CD14-positive monocyte (primary cell): ENCODE data around the gene DLEU7. TPM values are rescaled to one million over a fixed set of nuclear protein-coding genes. Genes with fewer than 3 reads are reported as not detected.

ENCODE experiments used
- DNase-seq, 3 donors: peaks; one replicate each; pipeline ENCODE4 v3.0.0-alpha.2; 2011 to 2022
- H2AFZ ChIP-seq: 2 replicates; pipeline ENCODE4 v1.6.0; 2012; ENCODE audit warnings: mild to moderate bottlenecking, low read depth, low read length, inconsistent platforms; ENCODE audit not compliant: insufficient read depth, poor library complexity, severe bottlenecking
- H3K27ac ChIP-seq, 2 donors: 1 replicate in 1 of 2; 2 replicates in 1 of 2; pipeline ENCODE4 v1.5.1; 2012 to 2013; ENCODE audit warnings: low read length in 2 of 2, control low read depth in 1 of 2, inconsistent platforms in 1 of 2, low read depth in 1 of 2, mild to moderate bottlenecking in 1 of 2
- H3K27me3 ChIP-seq, 2 donors: one replicate each; pipeline versions ENCODE4 v1.6.0 to v1.6.1; 2011 to 2013; ENCODE audit warnings: low read length in 2 of 2; ENCODE audit not compliant: control insufficient read depth in 2 of 2, insufficient read depth in 2 of 2
- H3K36me3 ChIP-seq, 2 donors: replicated peaks in 1 of 2; 1 replicate in 1 of 2; 2 replicates in 1 of 2; pipeline versions ENCODE4 v1.5.1 to v1.6.1; 2012 to 2013; ENCODE audit warnings: low read length in 2 of 2, control low read depth in 1 of 2, inconsistent platforms in 1 of 2, mild to moderate bottlenecking in 1 of 2; ENCODE audit not compliant: insufficient read depth in 2 of 2, control insufficient read depth in 1 of 2
- H3K4me1 ChIP-seq, 2 donors: 1 replicate in 1 of 2; 2 replicates in 1 of 2; pipeline versions ENCODE4 v1.5.1 to v1.6.1; 2012 to 2013; ENCODE audit warnings: low read length in 2 of 2, control low read depth in 1 of 2, inconsistent platforms in 1 of 2, mild to moderate bottlenecking in 1 of 2, moderate library complexity in 1 of 2; ENCODE audit not compliant: insufficient read depth in 2 of 2, control insufficient read depth in 1 of 2
- H3K4me2 ChIP-seq: replicated peaks from 2 replicates; pipeline ENCODE3; 2012; ENCODE audit warnings: low read length, moderate library complexity, mild to moderate bottlenecking; ENCODE audit not compliant: poor library complexity, severe bottlenecking; ENCODE audit errors: extremely low read depth
- H3K4me3 ChIP-seq, 3 experiments: fragments of 200-600 bp in 1 of 3; sonication (generic) in 1 of 3; replicated peaks in 1 of 3; 1 replicate in 2 of 3; 2 replicates in 1 of 3; pipeline ENCODE4 v1.5.1; 2011 to 2013; ENCODE audit warnings: low read length in 3 of 3, mild to moderate bottlenecking in 3 of 3, control low read depth in 2 of 3, low read depth in 2 of 3, inconsistent platforms in 1 of 3, moderate library complexity in 1 of 3
- H3K79me2 ChIP-seq: 2 replicates; pipeline ENCODE4 v1.6.0; 2012; ENCODE audit warnings: mild to moderate bottlenecking, control low read depth, inconsistent platforms, low read length, moderate library complexity; ENCODE audit not compliant: insufficient read depth
- H3K9ac ChIP-seq: 2 replicates; pipeline ENCODE4 v1.6.0; 2017; ENCODE audit warnings: low read length, mild to moderate bottlenecking; ENCODE audit not compliant: insufficient read depth, poor library complexity, severe bottlenecking
- H3K9me3 ChIP-seq, 2 donors: replicated peaks in 1 of 2; 1 replicate in 1 of 2; 2 replicates in 1 of 2; pipeline versions ENCODE4 v1.5.1 to v1.6.1; 2012 to 2013; ENCODE audit warnings: low read length in 2 of 2, control low read depth in 1 of 2; ENCODE audit not compliant: control insufficient read depth in 1 of 2, insufficient read depth in 1 of 2
- H4K20me1 ChIP-seq: 2 replicates; pipeline ENCODE4 v1.6.0; 2012; ENCODE audit warnings: mild to moderate bottlenecking, low read length, control low read depth, moderate library complexity; ENCODE audit not compliant: insufficient read depth
- H3K27ac Mint-ChIP-seq, 7 donors: one replicate each; pipeline ENCODE4 v1.8.0; 2020; ENCODE audit warnings: mild to moderate bottlenecking in 7 of 7, mixed read lengths in 7 of 7, moderate library complexity in 6 of 7, inconsistent platforms in 2 of 7
- H3K27me3 Mint-ChIP-seq, 3 donors: one replicate each; pipeline ENCODE4 v1.8.0; 2021 to 2022; ENCODE audit warnings: low read depth in 3 of 3, mild to moderate bottlenecking in 3 of 3, mixed read lengths in 3 of 3, moderate library complexity in 3 of 3, inconsistent platforms in 1 of 3
- H3K36me3 Mint-ChIP-seq, 2 donors: one replicate each; pipeline ENCODE4 v1.8.0; 2020; ENCODE audit warnings: mixed read lengths in 2 of 2, inconsistent platforms in 1 of 2, mild to moderate bottlenecking in 1 of 2
- H3K4me1 Mint-ChIP-seq: one replicate; pipeline ENCODE4 v1.8.0; 2020; ENCODE audit warnings: mild to moderate bottlenecking, mixed read lengths
- H3K4me3 Mint-ChIP-seq, 2 donors: one replicate each; pipeline ENCODE4 v1.8.0; 2020; ENCODE audit warnings: mild to moderate bottlenecking in 2 of 2, mixed read lengths in 2 of 2, moderate library complexity in 1 of 2
- H3K9me3 Mint-ChIP-seq, 7 donors: one replicate each; pipeline ENCODE4 v1.8.0; 2020 to 2022; ENCODE audit warnings: mixed read lengths in 7 of 7, mild to moderate bottlenecking in 6 of 7, moderate library complexity in 6 of 7, inconsistent platforms in 2 of 7
- CTCF ChIP-seq: fragments of 200-600 bp; IDR thresholded peaks from one replicate; pipeline ENCODE4 v1.8.0; 2022; ENCODE audit warnings: antibody characterized with exemption, mild to moderate bottlenecking
- WGBS: methylation state at CpG from one replicate; pipeline ENCODE4 v1.1.5; 2013; ENCODE audit warnings: missing lambda C conversion rate; ENCODE audit not compliant: insufficient coverage; 5-methylcytosine and 5-hydroxymethylcytosine counted together
- intact Hi-C, 2 donors: fragments of 100-400 bp; cut with micrococcal nuclease; formaldehyde crosslinking; loops; one replicate each; pipeline versions ENCODE4 v1.15.0 to v1.15.1; 2023
- polyA plus RNA-seq, 3 donors: library from polyadenylated mRNA; depleted of rRNA in 1 of 3; unstranded in 2 of 3; stranded (reverse) in 1 of 3; fragments of 300-500 nt in 2 of 3; fragments of >200 nt in 1 of 3; fragmentation: Illumina TruSeq in 2 of 3; gene quantifications; 1 replicate in 2 of 3; 2 replicates in 1 of 3; pipeline ENCODE4 v1.2.3, GENCODE V29; 2012 to 2021

Gene DLEU7
- polyA plus RNA-seq, 3 donors: 1.4 to 16.1 (median 13.0) TPM

GRCh38 chr13:50831512-50831911 is 12.0 kb downstream of the DLEU7 start:
- Mint-ChIP-seq H3K4me3 (no peak overlapping the region), H3K9me3 (peaks cover 6 to 19% (median 13%) of the 10 kb centered on the region in 7 donors), H3K36me3 (peaks cover 8 to 15% of the 10 kb centered on the region in 2 donors), H3K4me1 (peaks cover 30% of the 10 kb centered on the region), H3K27ac (no peak overlapping the region), H3K27me3 (peaks cover 0 to 4% (median 2%) of the 10 kb centered on the region in 3 donors)
- intact Hi-C loops: no loop called here
- H3K27ac ChIP-seq: no peak overlapping the region
- no peak overlapping the region for H2AFZ ChIP-seq
- no peak overlapping the region for H3K9ac ChIP-seq
- no peak for DNase-seq
- H3K27me3 ChIP-seq: no peaks in the 10 kb centered on the region
- no peak overlapping the region for H3K4me2 ChIP-seq
- no peak overlapping the region for H3K4me3 ChIP-seq
- no peaks in the 10 kb centered on the region for H4K20me1 ChIP-seq
- H3K9me3 ChIP-seq: no peaks in the 10 kb centered on the region
- H3K4me1 ChIP-seq: peaks cover 22 to 32% of the 10 kb centered on the region in 2 donors
- no peak for TF ChIP-seq CTCF
- no peaks in the 10 kb centered on the region for H3K36me3 ChIP-seq
- H3K79me2 ChIP-seq: no peaks in the 10 kb centered on the region
- WGBS: 92% methylated on average over 2 of the region's 4 CpGs

- intact Hi-C loops: no loop called here
- Mint-ChIP-seq H3K27me3 (peaks cover 0 to 4% (median 0%) of the 10 kb centered on the region in 3 donors), H3K9me3 (peaks cover 6 to 19% (median 11%) of the 10 kb centered on the region in 7 donors), H3K36me3 (peaks cover 8 to 15% of the 10 kb centered on the region in 2 donors), H3K27ac (no peak overlapping the region), H3K4me3 (no peak overlapping the region), H3K4me1 (peaks cover 30% of the 10 kb centered on the region)
- H3K27ac ChIP-seq: peak overlapping the region in 1 of 2 donors; percentile 15
- H4K20me1 ChIP-seq: no peaks in the 10 kb centered on the region
- no peak for TF ChIP-seq CTCF
- no peaks in the 10 kb centered on the region for H3K27me3 ChIP-seq
- H3K4me1 ChIP-seq: peaks cover 22 to 32% of the 10 kb centered on the region in 2 donors
- no CpG with 5 or more reads among the region's 2 CpGs for WGBS
- no peak overlapping the region for H3K4me3 ChIP-seq
- DNase-seq: peak in 2 of 3 donors; percentile 8 to 15
- no peaks in the 10 kb centered on the region for H3K36me3 ChIP-seq
- no peaks in the 10 kb centered on the region for H3K79me2 ChIP-seq
- no peaks in the 10 kb centered on the region for H3K9me3 ChIP-seq
- peak overlapping the region; percentile 1 for H3K4me2 ChIP-seq
- H3K9ac ChIP-seq: no peak overlapping the region
- no peak overlapping the region for H2AFZ ChIP-seq
These were observed 13.6 kb downstream of the DLEU7 start for GRCh38 chr13:50829896-50830295.
